ENCODE results near the gene SNN.

The SNN gene

GRCh38 chr16:11667824-11668622, at the start of gene SNN:
SNN (plus strand) TSS chr16:11668455; CDS start chr16:11676060, 7,605 bp downstream.
- H3K27me3 ChIP-seq (ENCODE audit: insufficient read depth, low read length) = no peaks in the 10 kb centered on the region
- H3K9me3 ChIP-seq (ENCODE audit: low read length) = no peaks in the 10 kb centered on the region
- peaks cover 42% of the 10 kb centered on the region for H3K4me1 ChIP-seq (ENCODE audit: insufficient read depth, low read length)
- H3K36me3 ChIP-seq (ENCODE audit: insufficient read depth, low read length) = peaks cover 8% of the 10 kb centered on the region
- H3K4me3 ChIP-seq (ENCODE audit: low read length) = peak within 1 kb of the TSS; percentile 97
- H2AFZ ChIP-seq (ENCODE audit: low read depth, low read length) = peak within 1 kb of the TSS; percentile 56

GRCh38 chr16:11619327-11619851, 48.9 kb upstream of the SNN start:
- no peaks in the 10 kb centered on the region for H3K36me3 ChIP-seq (ENCODE audit: insufficient read depth, low read length)
- no peaks in the 10 kb centered on the region for H3K27me3 ChIP-seq (ENCODE audit: insufficient read depth, low read length)
- no peaks in the 10 kb centered on the region for H3K9me3 ChIP-seq (ENCODE audit: low read length)
- no peak overlapping the region for H2AFZ ChIP-seq (ENCODE audit: low read depth, low read length)
- no peak overlapping the region for H3K4me3 ChIP-seq (ENCODE audit: low read length)
- H3K4me1 ChIP-seq (ENCODE audit: insufficient read depth, low read length) = peaks cover 6% of the 10 kb centered on the region

GRCh38 chr16:11620243-11621003, 47.8 kb upstream of the SNN start:
- Histone ChIP-seq H3K9me3 (ENCODE audit: low read length) (no peaks in the 10 kb centered on the region), H3K36me3 (ENCODE audit: insufficient read depth, low read length) (no peaks in the 10 kb centered on the region), H3K27me3 (ENCODE audit: insufficient read depth, low read length) (no peaks in the 10 kb centered on the region), H2AFZ (ENCODE audit: low read depth, low read length) (no peak overlapping the region), H3K4me1 (ENCODE audit: insufficient read depth, low read length) (peaks cover 6% of the 10 kb centered on the region), H3K4me3 (ENCODE audit: low read length) (no peak overlapping the region)

GRCh38 chr16:11621539-11621919, 46.7 kb upstream of the SNN start:
- no peak overlapping the region for H2AFZ ChIP-seq (ENCODE audit: low read depth, low read length)
- H3K36me3 ChIP-seq (ENCODE audit: insufficient read depth, low read length) = no peaks in the 10 kb centered on the region
- H3K27me3 ChIP-seq (ENCODE audit: insufficient read depth, low read length) = no peaks in the 10 kb centered on the region
- no peaks in the 10 kb centered on the region for H3K9me3 ChIP-seq (ENCODE audit: low read length)
- no peak overlapping the region for H3K4me3 ChIP-seq (ENCODE audit: low read length)
- H3K4me1 ChIP-seq (ENCODE audit: insufficient read depth, low read length) = peaks cover 6% of the 10 kb centered on the region

GRCh38 chr16:11621920-11622651, 46.2 kb upstream of the SNN start:
- H3K4me3 ChIP-seq (ENCODE audit: low read length) = no peak overlapping the region
- H2AFZ ChIP-seq (ENCODE audit: low read depth, low read length) = peak overlapping the region; percentile 52
- no peaks in the 10 kb centered on the region for H3K9me3 ChIP-seq (ENCODE audit: low read length)
- no peaks in the 10 kb centered on the region for H3K36me3 ChIP-seq (ENCODE audit: insufficient read depth, low read length)
- H3K27me3 ChIP-seq (ENCODE audit: insufficient read depth, low read length) = no peaks in the 10 kb centered on the region
- peaks cover 6% of the 10 kb centered on the region for H3K4me1 ChIP-seq (ENCODE audit: insufficient read depth, low read length)

- Histone ChIP-seq H3K36me3 (ENCODE audit: insufficient read depth, low read length) (no peaks in the 10 kb centered on the region), H3K27me3 (ENCODE audit: insufficient read depth, low read length) (peaks cover 3% of the 10 kb centered on the region), H3K4me3 (ENCODE audit: low read length) (no peak overlapping the region), H3K4me1 (ENCODE audit: insufficient read depth, low read length) (peaks cover 6% of the 10 kb centered on the region), H2AFZ (ENCODE audit: low read depth, low read length) (no peak overlapping the region), H3K9me3 (ENCODE audit: low read length) (no peaks in the 10 kb centered on the region)
Observed at GRCh38 chr16:11624205-11624604, 44.0 kb upstream of the SNN start.

- Histone ChIP-seq H3K4me3 (ENCODE audit: low read length) (no peak overlapping the region), H2AFZ (ENCODE audit: low read depth, low read length) (no peak overlapping the region), H3K27me3 (ENCODE audit: insufficient read depth, low read length) (peaks cover 3% of the 10 kb centered on the region), H3K36me3 (ENCODE audit: insufficient read depth, low read length) (no peaks in the 10 kb centered on the region), H3K4me1 (ENCODE audit: insufficient read depth, low read length) (peaks cover 6% of the 10 kb centered on the region), H3K9me3 (ENCODE audit: low read length) (no peaks in the 10 kb centered on the region)
Observed at GRCh38 chr16:11624636-11625607, 43.3 kb upstream of the SNN start.

GRCh38 chr16:11625769-11626168, 42.5 kb upstream of the SNN start:
- Histone ChIP-seq H3K9me3 (ENCODE audit: low read length) (no peaks in the 10 kb centered on the region), H3K4me1 (ENCODE audit: insufficient read depth, low read length) (peaks cover 6% of the 10 kb centered on the region), H2AFZ (ENCODE audit: low read depth, low read length) (no peak overlapping the region), H3K27me3 (ENCODE audit: insufficient read depth, low read length) (peaks cover 3% of the 10 kb centered on the region), H3K36me3 (ENCODE audit: insufficient read depth, low read length) (no peaks in the 10 kb centered on the region), H3K4me3 (ENCODE audit: low read length) (no peak overlapping the region)

GRCh38 chr16:11626657-11627291, 41.5 kb upstream of the SNN start:
- Histone ChIP-seq H3K36me3 (ENCODE audit: insufficient read depth, low read length) (no peaks in the 10 kb centered on the region), H3K27me3 (ENCODE audit: insufficient read depth, low read length) (peaks cover 3% of the 10 kb centered on the region), H2AFZ (ENCODE audit: low read depth, low read length) (no peak overlapping the region), H3K4me3 (ENCODE audit: low read length) (no peak overlapping the region), H3K4me1 (ENCODE audit: insufficient read depth, low read length) (peaks cover 6% of the 10 kb centered on the region), H3K9me3 (ENCODE audit: low read length) (no peaks in the 10 kb centered on the region)

- H3K36me3 ChIP-seq (ENCODE audit: insufficient read depth, low read length) = no peaks in the 10 kb centered on the region
- H2AFZ ChIP-seq (ENCODE audit: low read depth, low read length) = no peak overlapping the region
- peaks cover 3% of the 10 kb centered on the region for H3K27me3 ChIP-seq (ENCODE audit: insufficient read depth, low read length)
Observed at GRCh38 chr16:11627292-11627663, 41.0 kb upstream of the SNN start.

GRCh38 chr16:11627822-11628457, 40.3 kb upstream of the SNN start:
- H3K4me1 ChIP-seq (ENCODE audit: insufficient read depth, low read length) = peaks cover 8% of the 10 kb centered on the region
- H3K27me3 ChIP-seq (ENCODE audit: insufficient read depth, low read length) = peaks cover 3% of the 10 kb centered on the region
- H2AFZ ChIP-seq (ENCODE audit: low read depth, low read length) = no peak overlapping the region
- no peak overlapping the region for H3K4me3 ChIP-seq (ENCODE audit: low read length)
- H3K9me3 ChIP-seq (ENCODE audit: low read length) = no peaks in the 10 kb centered on the region
- no peaks in the 10 kb centered on the region for H3K36me3 ChIP-seq (ENCODE audit: insufficient read depth, low read length)

More at GRCh38 chr16:11627292-11627663, 41.0 kb upstream of the SNN start:
- Histone ChIP-seq H3K9me3 (ENCODE audit: low read length) (no peaks in the 10 kb centered on the region), H3K4me1 (ENCODE audit: insufficient read depth, low read length) (peaks cover 4% of the 10 kb centered on the region), H3K4me3 (ENCODE audit: low read length) (no peak overlapping the region)
